A549 (cell line): ENCODE data around the gene MPC2. TPM values are rescaled to one million over a fixed set of nuclear protein-coding genes. Genes with fewer than 3 reads are reported as not detected.

ENCODE experiments used
- ATAC-seq, 2 experiments: fragments of 200-7000 bp in 1 of 2; fragments of >200 bp in 1 of 2; cut with Nextera tagmentation in 1 of 2; cut with Tn5 transposase in 1 of 2; 3 replicates each; pipeline versions ENCODE4 v1.8.0 to v1.9.1; 2018 to 2020; ENCODE audit warnings: mild to moderate bottlenecking in 1 of 2, moderate library complexity in 1 of 2
- CTCF ChIA-PET: fragments of 300-600 bp; sonication (Branson Sonifier 250); formaldehyde crosslinking; extraction: SDS; loops from one replicate; lab custom pipeline; 2021; ENCODE audit warnings: antibody characterized with exemption, inconsistent platforms; lab: Yijun Ruan, JAX
- POLR2A ChIA-PET: fragments of 350-600 bp; formaldehyde crosslinking; extraction: SDS; loops from one replicate; lab custom pipeline; 2021; ENCODE audit warnings: antibody characterized with exemption, inconsistent platforms; lab: Yijun Ruan, JAX
- DNase-seq, 2 experiments: peaks; one replicate each; pipeline versions ENCODE4 v3.0.0 to v3.0.0-alpha.2; 2011 to 2016; ENCODE audit warnings: low read depth in 1 of 2, low spot score in 1 of 2
- FAIRE-seq: peaks from 2 replicates; lab custom pipeline; 2011; peaks lifted over from hg19 to GRCh38; lab: Jason Lieb, UNC
- H3K27ac ChIP-seq, 2 experiments: fragments of >200 bp; sonication (Bioruptor Twin); formaldehyde crosslinking; 3 replicates each; pipeline ENCODE4 v1.5.1; 2016 to 2017
- H3K4me1 ChIP-seq: fragments of >200 bp; sonication (Bioruptor Twin); formaldehyde crosslinking; 3 replicates; pipeline ENCODE4 v1.6.1; 2016
- H3K4me2 ChIP-seq: fragments of >200 bp; sonication (Bioruptor Twin); formaldehyde crosslinking; 3 replicates; pipeline ENCODE4 v1.6.1; 2016
- H3K4me3 ChIP-seq: fragments of >200 bp; sonication (Bioruptor Twin); formaldehyde crosslinking; 3 replicates; pipeline ENCODE4 v1.5.1; 2016
- H3K9me3 ChIP-seq: fragments of >200 bp; sonication (Bioruptor Twin); formaldehyde crosslinking; 3 replicates; pipeline ENCODE4 v1.6.1; 2016
- BCL3 ChIP-seq: fragments of >200 bp; sonication (Bioruptor Twin); formaldehyde crosslinking; IDR thresholded peaks from 3 replicates; pipeline ENCODE4 v1.6.1; 2016
- CBX8 ChIP-seq: fragments of 200-600 bp; sonication (generic); IDR thresholded peaks from 2 replicates; pipeline ENCODE4 v1.6.1; 2016
- CEBPB ChIP-seq, 2 experiments: fragments of >200 bp in 1 of 2; sonication (Bioruptor Twin) in 1 of 2; formaldehyde crosslinking in 1 of 2; IDR thresholded peaks; 2 replicates each; pipeline ENCODE4 v1.6.1; 2012 to 2016
- CTCF ChIP-seq: fragments of >200 bp; sonication (Bioruptor Twin); formaldehyde crosslinking; IDR thresholded peaks from 3 replicates; pipeline ENCODE4 v1.5.1; 2016
- E2F6 ChIP-seq: IDR thresholded peaks from 2 replicates; pipeline ENCODE4 v1.6.1; 2012; ENCODE audit warnings: low read depth, borderline replicate concordance
- EHF ChIP-seq: fragments of 250-450 bp; sonication (Bioruptor Pico); IDR thresholded peaks from 2 replicates; pipeline ENCODE4 v1.5.0; 2020; ENCODE audit warnings: mild to moderate bottlenecking
- FOSB ChIP-seq: fragments of 250-450 bp; sonication (Bioruptor Pico); IDR thresholded peaks from 2 replicates; pipeline ENCODE4 v1.5.0; 2020; ENCODE audit warnings: mild to moderate bottlenecking, moderate library complexity
- FOXS1 ChIP-seq: fragments of 250-450 bp; sonication (Bioruptor Pico); IDR thresholded peaks from 2 replicates; pipeline ENCODE4 v1.5.0; 2020; ENCODE audit warnings: mild to moderate bottlenecking, moderate library complexity
- HDAC2 ChIP-seq: fragments of 200-600 bp; sonication (generic); IDR thresholded peaks from 2 replicates; pipeline ENCODE4 v1.6.1; 2016
- HOXA7 ChIP-seq: fragments of 250-450 bp; sonication (Bioruptor Pico); IDR thresholded peaks from 2 replicates; pipeline ENCODE4 v1.5.0; 2020; ENCODE audit warnings: mild to moderate bottlenecking, moderate library complexity
- JUN ChIP-seq, 2 experiments: fragments of >200 bp; sonication (Bioruptor Twin); formaldehyde crosslinking; IDR thresholded peaks; 2 replicates in 1 of 2; 3 replicates in 1 of 2; pipeline ENCODE4 v1.6.1; 2016 to 2017
- JUNB ChIP-seq: fragments of >200 bp; sonication (Bioruptor Twin); formaldehyde crosslinking; IDR thresholded peaks from 2 replicates; pipeline ENCODE4 v1.6.1; 2016
- KDM1A ChIP-seq: fragments of 200-600 bp; sonication (generic); IDR thresholded peaks from 2 replicates; pipeline ENCODE4 v1.6.1; 2016; ENCODE audit warnings: low read depth, mild to moderate bottlenecking
- KDM5A ChIP-seq: fragments of 200-600 bp; sonication (generic); IDR thresholded peaks from 2 replicates; pipeline ENCODE4 v1.6.1; 2016; ENCODE audit warnings: antibody characterized with exemption, mild to moderate bottlenecking
- MAFK ChIP-seq: fragments of 450-650 bp; IDR thresholded peaks from 2 replicates; pipeline ENCODE4 v1.6.1; 2014; ENCODE audit not compliant: partially characterized antibody
- MAZ ChIP-seq: fragments of 150-350 bp; IDR thresholded peaks from 2 replicates; pipeline ENCODE4 v1.6.1; 2014; ENCODE audit warnings: antibody characterized with exemption, low read depth, low read length, borderline replicate concordance
- PBX3 ChIP-seq: IDR thresholded peaks from 2 replicates; pipeline ENCODE4 v1.6.1; 2012
- POLR2AphosphoS2 ChIP-seq: conservative IDR thresholded peaks from 2 replicates; pipeline ENCODE4 v1.6.1; 2012; ENCODE audit warnings: low read length, improper control_type of control experiment, inconsistent platforms
- RARB ChIP-seq: fragments of 250-450 bp; sonication (Bioruptor Pico); IDR thresholded peaks from 2 replicates; pipeline ENCODE4 v1.8.0; 2021; ENCODE audit warnings: mild to moderate bottlenecking, moderate library complexity
- RCOR1 ChIP-seq: fragments of 150-350 bp; IDR thresholded peaks from 2 replicates; pipeline ENCODE4 v1.6.1; 2014; ENCODE audit warnings: antibody characterized with exemption, low read length, low read depth
- RNF2 ChIP-seq: fragments of 200-600 bp; sonication (generic); IDR thresholded peaks from 2 replicates; pipeline ENCODE4 v1.6.1; 2016; ENCODE audit warnings: low read depth, mild to moderate bottlenecking, antibody characterized with exemption, moderate library complexity, borderline replicate concordance
- SMC3 ChIP-seq: fragments of >200 bp; sonication (Bioruptor Twin); formaldehyde crosslinking; IDR thresholded peaks from 3 replicates; pipeline ENCODE4 v1.6.1; 2018; ENCODE audit warnings: inconsistent platforms
- SREBF2 ChIP-seq: fragments of 450-650 bp; IDR thresholded peaks from 2 replicates; pipeline ENCODE4 v1.6.1; 2014; ENCODE audit warnings: mild to moderate bottlenecking, moderate library complexity
- TFCP2L1 ChIP-seq: fragments of 250-450 bp; sonication (Bioruptor Pico); IDR thresholded peaks from 2 replicates; pipeline ENCODE4 v1.5.0; 2021; ENCODE audit warnings: mild to moderate bottlenecking
- TP53 ChIP-seq: fragments of 250-450 bp; sonication (Bioruptor Pico); IDR thresholded peaks from 2 replicates; pipeline ENCODE4 v1.5.0; 2021; ENCODE audit warnings: mild to moderate bottlenecking, moderate library complexity
- ZC3H11A ChIP-seq: fragments of 450-650 bp; IDR thresholded peaks from 2 replicates; pipeline ENCODE4 v1.6.1; 2014; ENCODE audit warnings: antibody characterized with exemption, mild to moderate bottlenecking
- ZFP36 ChIP-seq: fragments of 450-650 bp; IDR thresholded peaks from 2 replicates; pipeline ENCODE4 v1.6.1; 2014; ENCODE audit warnings: borderline replicate concordance; ENCODE audit not compliant: partially characterized antibody
- ZNF302 ChIP-seq: fragments of 250-450 bp; sonication (Bioruptor Pico); IDR thresholded peaks from 2 replicates; pipeline ENCODE4 v1.9.0; 2021; ENCODE audit warnings: inconsistent platforms, mild to moderate bottlenecking, moderate library complexity
- WGBS: methylation state at CpG from one replicate; pipeline ENCODE4 v1.1.6; 2017; ENCODE audit errors: missing lambda C conversion rate; 5-methylcytosine and 5-hydroxymethylcytosine counted together
- polyA plus RNA-seq, 4 experiments: library from polyadenylated mRNA; depleted of rRNA in 3 of 4; stranded (reverse); fragments of >200 nt; fragmentation: RNase III in 1 of 4; extraction: RNeasy Plus Mini Kit Qiagen cat#74134 plus additional on column Dnase treatment in 1 of 4; gene quantifications; 2 replicates in 3 of 4; 3 replicates in 1 of 4; pipeline ENCODE4 v1.2.3, GENCODE V29; 2011 to 2017
- TF ChIP-seq, protein P1 (sequence below): fragments of 150-350 bp; IDR thresholded peaks from 2 replicates; pipeline ENCODE4 v1.6.1; 2014; ENCODE audit warnings: low read depth, mild to moderate bottlenecking, low read length

The MPC2 gene
- polyA plus RNA-seq, 2 of the 4 experiments (the other 2 are of a cell fraction), result 53.0 to 120 TPM

- FAIRE-seq, result no peak
- no peak for DNase-seq
- POLR2A ChIA-PET, result no interaction called here
- no peaks in the 10 kb centered on the region for H3K9me3 ChIP-seq
- peak; percentile 30 to 41; a peak in 3 of 6 replicates for ATAC-seq
- no peak overlapping the region for H3K4me3 ChIP-seq
- peak overlapping the region; percentile 35 for H3K4me2 ChIP-seq
- peak overlapping the region in 1 of 2 experiments; percentile 44; a peak in 3 of 6 replicates for H3K27ac ChIP-seq
- CTCF ChIA-PET, result interaction anchor here (1.5 kb wide), 1 partner anchor 8 kb away, joined by 4 read pairs; no protein-coding TSS in a partner anchor
- 93% methylated on average over 3 of the region's 3 CpGs for WGBS
- peaks cover 20% of the 10 kb centered on the region for H3K4me1 ChIP-seq
- TF ChIP-seq SMC3, result no peak
- TF ChIP-seq HDAC2, result no peak
- TF ChIP-seq POLR2AphosphoS2, result no peak
- TF ChIP-seq RNF2, result no peak
- TF ChIP-seq FOXS1 (CRISPR knock-in tag), result no peak
- no peak for TF ChIP-seq RARB
- no peak for TF ChIP-seq KDM1A
These were observed 56.3 kb downstream of the MPC2 start for GRCh38 chr1:167880580-167881021.

DNA sequence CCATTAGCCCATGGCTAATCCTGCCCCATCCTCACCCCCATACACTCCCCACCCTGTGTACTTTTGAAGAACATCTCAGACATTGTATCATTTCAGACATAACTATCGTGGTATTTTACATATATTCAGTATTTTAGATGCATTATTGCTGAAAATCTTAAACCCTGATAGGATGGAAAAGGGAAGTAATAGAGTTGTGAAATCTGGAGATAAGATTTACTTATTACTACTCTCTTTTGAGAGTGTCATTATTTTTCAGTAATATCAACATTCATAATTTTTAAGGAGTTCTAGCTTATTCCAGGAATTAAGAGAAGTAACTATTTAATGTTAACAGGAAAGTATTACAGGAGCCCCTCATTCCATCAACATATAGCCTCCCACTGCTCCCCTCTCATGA lies 57.4 kb downstream of the MPC2 start:
- FAIRE-seq (no peak), ATAC-seq (no peak), DNase-seq (no peak)
- Histone ChIP-seq H3K9me3 (no peaks in the 10 kb centered on the region), H3K27ac (no peak overlapping the region), H3K4me1 (peaks cover 20% of the 10 kb centered on the region), H3K4me3 (no peak overlapping the region), H3K4me2 (no peak overlapping the region)
- TF ChIP-seq MAFK (no peak), RNF2 (no peak), ZFP36 (no peak), ZNF302 (CRISPR knock-in tag) (no peak), RCOR1 (no peak), CTCF (no peak), SREBF2 (no peak), HOXA7 (no peak), FOSB (no peak), KDM5A (no peak), POLR2AphosphoS2 (no peak), JUN (IDR thresholded peaks at IDR 0.05) (no peak), CBX8 (no peak), JUNB (no peak)
- POLR2A ChIA-PET, result no interaction called here
- CTCF ChIA-PET, result interaction anchor here (0.9 kb wide), 1 partner anchor 36 kb away, joined by 3 read pairs; no protein-coding TSS in a partner anchor
- WGBS, result 59% methylated on average over 1 of the region's 1 CpG

DNA sequence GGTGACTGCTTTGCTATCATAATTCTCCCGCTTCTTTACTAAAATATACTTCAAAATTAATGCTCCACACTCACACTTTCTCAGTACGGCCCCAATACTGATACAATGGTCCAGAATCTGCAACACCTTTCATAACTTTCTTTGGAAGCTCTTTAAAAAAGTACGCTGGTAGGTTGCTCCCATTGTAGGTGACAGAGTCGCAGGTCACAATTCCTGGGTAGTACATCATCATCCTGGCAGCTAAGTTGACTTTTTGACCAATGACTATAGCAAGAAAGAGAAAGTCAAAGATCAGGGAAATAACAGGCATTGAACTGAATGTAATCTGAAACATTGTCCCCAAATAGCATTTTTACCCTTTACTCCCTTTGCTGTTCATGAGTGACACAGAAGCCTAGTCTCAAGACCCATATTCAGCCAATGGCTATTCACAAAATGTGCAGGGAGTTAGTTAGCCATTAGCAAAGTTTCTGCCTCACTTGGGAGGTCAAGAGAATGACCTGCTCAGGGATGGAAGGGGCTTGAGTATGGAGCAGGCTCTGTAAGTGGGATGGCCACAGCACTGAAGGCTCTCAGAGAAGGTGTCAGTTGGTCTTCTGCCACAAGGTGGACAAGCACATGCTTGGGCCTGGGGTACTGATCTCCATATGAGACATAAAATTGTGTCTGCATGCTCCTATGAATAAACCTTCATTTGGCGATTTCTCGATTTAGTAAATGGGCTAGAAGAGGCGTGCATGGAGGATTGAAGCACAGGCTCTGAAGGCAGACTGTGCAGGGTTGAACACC lies 58.3 kb downstream of the MPC2 start:
- Histone ChIP-seq H3K4me3 (no peak overlapping the region), H3K4me2 (no peak overlapping the region), H3K9me3 (no peaks in the 10 kb centered on the region), H3K4me1 (peaks cover 20% of the 10 kb centered on the region), H3K27ac (no peak overlapping the region)
- WGBS, result 92% methylated on average over 7 of the region's 7 CpGs
- no peak for FAIRE-seq
- CTCF ChIA-PET, result interaction anchor here (0.9 to 1.3 kb wide), 2 partner anchors 11 to 35 kb away, joined by 3 to 6 read pairs; no protein-coding TSS in a partner anchor
- ATAC-seq, result peak; percentile 44 to 70; a peak in 4 of 6 replicates
- DNase-seq, result peak in 1 of 2 experiments; percentile 11
- POLR2A ChIA-PET, result no interaction called here
- TF ChIP-seq HOXA7, result no peak
- TF ChIP-seq, protein P1, sequence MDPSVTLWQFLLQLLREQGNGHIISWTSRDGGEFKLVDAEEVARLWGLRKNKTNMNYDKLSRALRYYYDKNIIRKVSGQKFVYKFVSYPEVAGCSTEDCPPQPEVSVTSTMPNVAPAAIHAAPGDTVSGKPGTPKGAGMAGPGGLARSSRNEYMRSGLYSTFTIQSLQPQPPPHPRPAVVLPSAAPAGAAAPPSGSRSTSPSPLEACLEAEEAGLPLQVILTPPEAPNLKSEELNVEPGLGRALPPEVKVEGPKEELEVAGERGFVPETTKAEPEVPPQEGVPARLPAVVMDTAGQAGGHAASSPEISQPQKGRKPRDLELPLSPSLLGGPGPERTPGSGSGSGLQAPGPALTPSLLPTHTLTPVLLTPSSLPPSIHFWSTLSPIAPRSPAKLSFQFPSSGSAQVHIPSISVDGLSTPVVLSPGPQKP, result no peak
- no peak for TF ChIP-seq E2F6
- TF ChIP-seq FOSB, result no peak
- TF ChIP-seq PBX3, result no peak
- no peak for TF ChIP-seq CEBPB (IDR thresholded peaks at IDR 0.05)
- no peak for TF ChIP-seq EHF (CRISPR knock-in tag)
- TF ChIP-seq TFCP2L1 (CRISPR knock-in tag), result no peak
- no peak for TF ChIP-seq SREBF2
- TF ChIP-seq ZC3H11A, result no peak
- TF ChIP-seq TP53 (CRISPR knock-in tag), result no peak
- TF ChIP-seq BCL3, result no peak
- TF ChIP-seq MAZ, result no peak
